GM12874 (cell line): ENCODE data around the gene EPS15.

Experiments used
- CTCF ChIP-seq: IDR thresholded peaks from 2 replicates; pipeline ENCODE4 v1.5.1; 2011; ENCODE audit warnings: low read depth, mild to moderate bottlenecking, control low read depth, low read length, moderate library complexity; ENCODE audit not compliant: insufficient read depth

The EPS15 gene

GRCh38 chr1:51552929-51553807, 34.1 kb upstream of the EPS15 start:
- no peak for TF ChIP-seq CTCF

- TF ChIP-seq CTCF = no peak
Observed at GRCh38 chr1:51551848-51552296, 32.8 kb upstream of the EPS15 start.

- TF ChIP-seq CTCF = no peak
Observed at GRCh38 chr1:51551081-51551480, 32.0 kb upstream of the EPS15 start.

- no peak for TF ChIP-seq CTCF
Observed at GRCh38 chr1:51549901-51550300, 30.8 kb upstream of the EPS15 start.

GRCh38 chr1:51549016-51549619, 30.1 kb upstream of the EPS15 start:
- no peak for TF ChIP-seq CTCF

GRCh38 chr1:51543858-51544257, 24.8 kb upstream of the EPS15 start:
- TF ChIP-seq CTCF = no peak

- no peak for TF ChIP-seq CTCF
Observed at GRCh38 chr1:51542158-51542953, 23.3 kb upstream of the EPS15 start.
